ENCODE data around the gene CDH12. TPM values are rescaled to one million over a fixed set of nuclear protein-coding genes. Genes with fewer than 3 reads are reported as not detected.
"Not testable (repeated sequence)": the region's sequence is repeated elsewhere in the genome, so short reads cannot be mapped to it uniquely, and the experiment has no call there.

CDH12 gene
- total RNA-seq, 1 experiment from 2014 or later = not detected

- no peak overlapping the region for H3K9ac ChIP-seq (ENCODE audit: low read length)
- no peak for DNase-seq
- no peak overlapping the region for H3K4me2 ChIP-seq (ENCODE audit: low read depth, low read length, poor library complexity, severe bottlenecking)
- no peaks in the 10 kb centered on the region for H3K9me2 ChIP-seq (replicated peaks; ENCODE audit: insufficient read depth, low read length)
- no peaks in the 10 kb centered on the region for H3K79me2 ChIP-seq (ENCODE audit: low read length)
- no peak overlapping the region for H3K4me3 ChIP-seq (ENCODE audit: low read length)
- H2AFZ ChIP-seq (ENCODE audit: low read length) = no peak overlapping the region
- H4K20me1 ChIP-seq (ENCODE audit: insufficient read depth, low read depth, low read length) = no peaks in the 10 kb centered on the region
- H3K36me3 ChIP-seq (ENCODE audit: insufficient read depth, low read length) = no peaks in the 10 kb centered on the region
- H3K4me1 ChIP-seq (ENCODE audit: low read length) = no peaks in the 10 kb centered on the region
- H3K27me3 ChIP-seq (ENCODE audit: low read length) = no peaks in the 10 kb centered on the region
- H3K9me3 ChIP-seq (ENCODE audit: low read length) = no peaks in the 10 kb centered on the region
- H3K27ac ChIP-seq (ENCODE audit: low read length) = no peak overlapping the region
Observed at GRCh38 chr5:22341406-22341805, 511.7 kb downstream of the CDH12 start.

DNA sequence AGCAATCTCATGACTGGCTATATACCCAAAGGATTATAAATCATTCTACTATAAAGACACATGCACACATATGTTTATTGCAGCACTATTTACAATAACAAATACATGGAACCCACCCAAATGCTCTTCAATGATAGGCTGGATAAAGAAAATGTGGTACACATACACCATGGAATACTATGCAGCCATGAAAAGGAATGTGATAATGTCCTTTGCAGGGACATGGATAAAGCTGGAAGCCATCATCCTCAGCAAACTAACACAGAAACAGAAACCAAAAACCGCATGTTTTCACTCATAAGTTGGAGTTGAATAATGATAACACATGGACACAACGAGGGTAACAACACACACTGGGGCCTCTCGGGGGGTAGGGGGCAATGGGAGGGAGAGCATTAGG lies 520.2 kb downstream of the CDH12 start:
- not testable (repeated sequence) for H3K4me1 ChIP-seq (ENCODE audit: low read length); H3K4me2 ChIP-seq (ENCODE audit: low read depth, low read length, poor library complexity, severe bottlenecking); H3K27ac ChIP-seq (ENCODE audit: low read length); H3K4me3 ChIP-seq (ENCODE audit: low read length); H2AFZ ChIP-seq (ENCODE audit: low read length); H3K9me2 ChIP-seq (replicated peaks; ENCODE audit: insufficient read depth, low read length); H4K20me1 ChIP-seq (ENCODE audit: insufficient read depth, low read depth, low read length); H3K9me3 ChIP-seq (ENCODE audit: low read length); H3K27me3 ChIP-seq (ENCODE audit: low read length); H3K36me3 ChIP-seq (ENCODE audit: insufficient read depth, low read length); H3K9ac ChIP-seq (ENCODE audit: low read length); H3K79me2 ChIP-seq (ENCODE audit: low read length); DNase-seq

DNA sequence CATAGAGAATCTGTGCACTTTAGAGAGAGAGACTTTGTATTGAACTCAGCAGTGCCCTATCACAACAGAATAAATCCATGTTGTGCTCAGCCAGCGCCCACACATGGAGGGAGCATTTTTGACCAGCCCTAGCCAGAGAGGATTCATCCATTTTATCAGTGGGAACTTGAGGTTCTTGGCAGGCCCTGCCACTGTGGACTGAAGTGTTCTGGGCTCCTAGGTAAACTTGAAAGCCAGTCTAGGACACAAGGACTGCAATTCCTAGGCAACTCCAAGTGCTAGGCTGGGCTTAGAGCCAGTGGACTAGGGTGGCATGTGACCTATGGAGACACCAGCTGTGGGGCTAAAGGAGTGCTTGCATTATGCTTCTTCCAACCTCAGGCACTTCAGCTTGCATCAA lies 523.5 kb downstream of the CDH12 start:
- Histone ChIP-seq H2AFZ (ENCODE audit: low read length) (no peak overlapping the region), H3K9me2 (replicated peaks; ENCODE audit: insufficient read depth, low read length) (no peaks in the 10 kb centered on the region), H3K36me3 (ENCODE audit: insufficient read depth, low read length) (no peaks in the 10 kb centered on the region), H3K27ac (ENCODE audit: low read length) (no peak overlapping the region), H3K9me3 (ENCODE audit: low read length) (peaks cover 11% of the 10 kb centered on the region), H3K9ac (ENCODE audit: low read length) (no peak overlapping the region), H3K27me3 (ENCODE audit: low read length) (no peaks in the 10 kb centered on the region), H3K4me2 (ENCODE audit: low read depth, low read length, poor library complexity, severe bottlenecking) (no peak overlapping the region), H3K4me1 (ENCODE audit: low read length) (no peaks in the 10 kb centered on the region), H3K4me3 (ENCODE audit: low read length) (no peak overlapping the region), H4K20me1 (ENCODE audit: insufficient read depth, low read depth, low read length) (no peaks in the 10 kb centered on the region), H3K79me2 (ENCODE audit: low read length) (no peaks in the 10 kb centered on the region)
- DNase-seq = no peak

- Histone ChIP-seq H3K9me3 (ENCODE audit: low read length) (no peaks in the 10 kb centered on the region), H3K27me3 (ENCODE audit: low read length) (no peaks in the 10 kb centered on the region)
- DNase-seq = no peak
Observed at GRCh38 chr5:22319798-22320197, 533.3 kb downstream of the CDH12 start.

DNA sequence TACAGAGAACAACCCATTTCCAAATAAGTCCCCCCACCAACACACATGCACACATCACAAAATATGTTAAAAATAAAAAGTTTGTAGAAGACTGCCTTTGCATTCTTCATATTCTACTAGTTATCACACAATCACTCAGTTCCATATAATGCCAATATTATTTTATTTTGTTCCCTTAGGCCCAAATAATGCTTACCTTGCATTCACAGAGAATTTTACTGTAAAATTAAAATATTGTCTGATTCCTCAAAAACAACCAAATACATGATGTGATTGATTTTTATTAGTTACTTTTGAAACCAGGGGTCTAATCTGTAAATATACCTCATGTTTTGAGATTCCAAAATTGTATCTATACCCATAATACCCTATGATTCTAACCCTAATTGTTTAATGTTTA lies 536.9 kb downstream of the CDH12 start:
- no peak overlapping the region for H3K27ac ChIP-seq (ENCODE audit: low read length)
- no peak overlapping the region for H3K9ac ChIP-seq (ENCODE audit: low read length)
- no peak overlapping the region for H3K4me2 ChIP-seq (ENCODE audit: low read depth, low read length, poor library complexity, severe bottlenecking)
- no peak for DNase-seq
- no peaks in the 10 kb centered on the region for H3K36me3 ChIP-seq (ENCODE audit: insufficient read depth, low read length)
- no peaks in the 10 kb centered on the region for H3K27me3 ChIP-seq (ENCODE audit: low read length)
- no peaks in the 10 kb centered on the region for H3K9me2 ChIP-seq (replicated peaks; ENCODE audit: insufficient read depth, low read length)
- H3K4me3 ChIP-seq (ENCODE audit: low read length) = no peak overlapping the region
- no peaks in the 10 kb centered on the region for H3K9me3 ChIP-seq (ENCODE audit: low read length)
- H3K79me2 ChIP-seq (ENCODE audit: low read length) = no peaks in the 10 kb centered on the region
- no peaks in the 10 kb centered on the region for H4K20me1 ChIP-seq (ENCODE audit: insufficient read depth, low read depth, low read length)
- H3K4me1 ChIP-seq (ENCODE audit: low read length) = no peaks in the 10 kb centered on the region
- no peak overlapping the region for H2AFZ ChIP-seq (ENCODE audit: low read length)

More at GRCh38 chr5:22319798-22320197, 533.3 kb downstream of the CDH12 start:
- Histone ChIP-seq H3K79me2 (ENCODE audit: low read length) (no peaks in the 10 kb centered on the region), H2AFZ (ENCODE audit: low read length) (no peak overlapping the region), H3K36me3 (ENCODE audit: insufficient read depth, low read length) (no peaks in the 10 kb centered on the region), H4K20me1 (ENCODE audit: insufficient read depth, low read depth, low read length) (no peaks in the 10 kb centered on the region), H3K9me2 (replicated peaks; ENCODE audit: insufficient read depth, low read length) (no peaks in the 10 kb centered on the region), H3K4me1 (ENCODE audit: low read length) (no peaks in the 10 kb centered on the region), H3K9ac (ENCODE audit: low read length) (no peak overlapping the region), H3K4me2 (ENCODE audit: low read depth, low read length, poor library complexity, severe bottlenecking) (no peak overlapping the region), H3K27ac (ENCODE audit: low read length) (no peak overlapping the region), H3K4me3 (ENCODE audit: low read length) (no peak overlapping the region)

DNA sequence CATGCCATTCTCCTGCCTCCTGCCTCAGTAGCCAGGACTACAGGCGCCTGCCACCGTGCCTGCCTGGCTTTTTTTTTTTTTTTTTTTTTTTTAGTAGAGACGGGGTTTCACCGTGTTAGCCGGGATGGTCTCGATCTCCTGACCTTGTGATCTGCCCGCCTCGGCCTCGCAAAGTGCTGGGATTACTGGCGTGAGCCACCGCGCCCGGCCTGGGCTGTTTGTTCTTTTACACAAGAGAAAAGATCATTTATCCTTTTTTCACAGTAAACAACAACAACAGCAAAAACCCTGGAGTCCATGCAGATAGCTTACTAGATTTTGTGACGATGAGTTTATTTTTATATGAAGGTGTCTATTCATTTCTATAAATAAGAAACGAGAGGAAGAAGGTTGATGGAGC lies 538.1 kb downstream of the CDH12 start:
- H2AFZ ChIP-seq (ENCODE audit: low read length); H3K9me3 ChIP-seq (ENCODE audit: low read length); H3K27me3 ChIP-seq (ENCODE audit: low read length); H3K4me3 ChIP-seq (ENCODE audit: low read length); H4K20me1 ChIP-seq (ENCODE audit: insufficient read depth, low read depth, low read length); H3K79me2 ChIP-seq (ENCODE audit: low read length); H3K27ac ChIP-seq (ENCODE audit: low read length); H3K9me2 ChIP-seq (replicated peaks; ENCODE audit: insufficient read depth, low read length); H3K36me3 ChIP-seq (ENCODE audit: insufficient read depth, low read length); DNase-seq; H3K4me2 ChIP-seq (ENCODE audit: low read depth, low read length, poor library complexity, severe bottlenecking); H3K9ac ChIP-seq (ENCODE audit: low read length); H3K4me1 ChIP-seq (ENCODE audit: low read length): not testable (repeated sequence)

- Histone ChIP-seq H3K9me3 (ENCODE audit: low read length) (peaks cover 3% of the 10 kb centered on the region; the same call in 1 of the 2 replicates), H3K9me2 (replicated peaks; ENCODE audit: insufficient read depth, low read length) (no peaks in the 10 kb centered on the region), H3K27ac (ENCODE audit: low read length) (no peak overlapping the region), H3K4me2 (ENCODE audit: low read depth, low read length, poor library complexity, severe bottlenecking) (no peak overlapping the region), H2AFZ (ENCODE audit: low read length) (no peak overlapping the region), H3K4me1 (ENCODE audit: low read length) (no peaks in the 10 kb centered on the region), H3K4me3 (ENCODE audit: low read length) (no peak overlapping the region), H3K9ac (ENCODE audit: low read length) (no peak overlapping the region), H3K36me3 (ENCODE audit: insufficient read depth, low read length) (no peaks in the 10 kb centered on the region), H4K20me1 (ENCODE audit: insufficient read depth, low read depth, low read length) (no peaks in the 10 kb centered on the region), H3K79me2 (ENCODE audit: low read length) (no peaks in the 10 kb centered on the region), H3K27me3 (ENCODE audit: low read length) (no peaks in the 10 kb centered on the region)
- DNase-seq = no peak
Observed at GRCh38 chr5:22314548-22314947, 538.6 kb downstream of the CDH12 start.

DNA sequence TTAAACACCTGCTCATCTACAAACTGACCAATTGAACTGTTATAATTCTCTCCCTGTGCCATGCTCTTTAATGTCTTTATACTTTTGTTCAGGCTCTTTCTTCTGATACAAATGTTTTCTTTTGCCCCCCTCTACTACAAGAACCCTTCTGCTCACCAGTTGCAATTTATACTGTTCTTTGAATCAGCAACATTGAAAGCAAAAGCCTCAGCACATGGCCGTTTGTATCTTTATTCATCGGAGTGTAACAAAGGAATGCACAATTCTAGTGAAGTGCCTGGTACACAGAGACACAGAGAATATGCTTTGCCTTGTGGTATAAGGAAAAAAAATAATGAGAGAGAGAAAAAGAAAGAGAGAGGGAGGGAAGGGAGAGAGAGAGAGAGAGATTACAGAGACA lies 547.1 kb downstream of the CDH12 start:
- H3K79me2 ChIP-seq (ENCODE audit: low read length) = no peaks in the 10 kb centered on the region
- no peak overlapping the region for H3K4me3 ChIP-seq (ENCODE audit: low read length)
- H2AFZ ChIP-seq (ENCODE audit: low read length) = no peak overlapping the region
- no peaks in the 10 kb centered on the region for H3K4me1 ChIP-seq (ENCODE audit: low read length)
- no peaks in the 10 kb centered on the region for H3K9me2 ChIP-seq (replicated peaks; ENCODE audit: insufficient read depth, low read length)
- H3K9me3 ChIP-seq (ENCODE audit: low read length) = peaks cover 3% of the 10 kb centered on the region; the same call in 1 of the 2 replicates
- no peak for DNase-seq
- no peak overlapping the region for H3K9ac ChIP-seq (ENCODE audit: low read length)
- no peak overlapping the region for H3K27ac ChIP-seq (ENCODE audit: low read length)
- no peaks in the 10 kb centered on the region for H4K20me1 ChIP-seq (ENCODE audit: insufficient read depth, low read depth, low read length)
- H3K27me3 ChIP-seq (ENCODE audit: low read length) = no peaks in the 10 kb centered on the region
- no peak overlapping the region for H3K4me2 ChIP-seq (ENCODE audit: low read depth, low read length, poor library complexity, severe bottlenecking)
- H3K36me3 ChIP-seq (ENCODE audit: insufficient read depth, low read length) = no peaks in the 10 kb centered on the region

DNA sequence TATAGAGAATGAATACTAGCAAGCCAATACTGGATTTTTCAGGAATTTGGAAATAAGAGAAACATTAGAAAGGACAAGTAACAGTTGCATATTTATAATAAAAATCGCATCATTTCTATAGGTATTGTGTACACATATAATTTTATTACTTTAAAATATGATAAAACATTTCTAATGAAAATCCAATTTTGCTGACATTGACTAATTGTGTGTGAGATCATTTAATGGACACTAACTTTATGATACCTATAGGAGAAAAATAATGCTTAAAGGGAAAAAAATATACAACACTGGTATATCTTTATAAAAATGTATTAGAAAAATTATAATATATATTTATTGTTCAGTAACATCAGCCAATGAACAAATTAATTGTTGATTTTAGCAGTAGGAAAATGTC lies 557.3 kb downstream of the CDH12 start:
- H3K9me3 ChIP-seq (ENCODE audit: low read length) = peaks cover 23% of the 10 kb centered on the region
- no peak overlapping the region for H3K4me2 ChIP-seq (ENCODE audit: low read depth, low read length, poor library complexity, severe bottlenecking)
- no peak overlapping the region for H3K9ac ChIP-seq (ENCODE audit: low read length)
- no peak for DNase-seq
- H3K36me3 ChIP-seq (ENCODE audit: insufficient read depth, low read length) = no peaks in the 10 kb centered on the region
- H2AFZ ChIP-seq (ENCODE audit: low read length) = no peak overlapping the region
- no peaks in the 10 kb centered on the region for H3K79me2 ChIP-seq (ENCODE audit: low read length)
- no peak overlapping the region for H3K27ac ChIP-seq (ENCODE audit: low read length)
- H4K20me1 ChIP-seq (ENCODE audit: insufficient read depth, low read depth, low read length) = no peaks in the 10 kb centered on the region
- H3K27me3 ChIP-seq (ENCODE audit: low read length) = no peaks in the 10 kb centered on the region
- no peaks in the 10 kb centered on the region for H3K4me1 ChIP-seq (ENCODE audit: low read length)
- no peaks in the 10 kb centered on the region for H3K9me2 ChIP-seq (replicated peaks; ENCODE audit: insufficient read depth, low read length)
- H3K4me3 ChIP-seq (ENCODE audit: low read length) = no peak overlapping the region
